Stomach (tissue), 4 donors: ENCODE measurements around the gene AUTS2.

Experiments
- EP300 ChIP-seq: sonication (generic); formaldehyde crosslinking; IDR thresholded peaks from one replicate; pipeline ENCODE4 v1.6.1; 2017; ENCODE audit warnings: antibody characterized with exemption
- POLR2A ChIP-seq, 4 donors: fragments of 450-650 bp; IDR thresholded peaks; one replicate each; pipeline ENCODE4 v1.6.1; 2016; ENCODE audit warnings: antibody characterized with exemption in 4 of 4, control low read depth in 2 of 4, mild to moderate bottlenecking in 1 of 4, moderate library complexity in 1 of 4
- POLR2AphosphoS5 ChIP-seq, 3 donors: sonication (generic); formaldehyde crosslinking; IDR thresholded peaks; one replicate each; pipeline ENCODE4 v1.6.1; 2016; ENCODE audit warnings: antibody characterized with exemption in 3 of 3
- TF ChIP-seq, protein P1 (sequence below), 7 experiments: fragments of 450-650 bp in 4 of 7; fragments of 200-600 bp in 3 of 7; sonication (generic) in 3 of 7; IDR thresholded peaks; one replicate each; pipeline ENCODE4 v1.5.1; 2016 to 2019; ENCODE audit warnings: antibody characterized with exemption in 7 of 7, control low read depth in 2 of 7, mild to moderate bottlenecking in 1 of 7

DNA sequence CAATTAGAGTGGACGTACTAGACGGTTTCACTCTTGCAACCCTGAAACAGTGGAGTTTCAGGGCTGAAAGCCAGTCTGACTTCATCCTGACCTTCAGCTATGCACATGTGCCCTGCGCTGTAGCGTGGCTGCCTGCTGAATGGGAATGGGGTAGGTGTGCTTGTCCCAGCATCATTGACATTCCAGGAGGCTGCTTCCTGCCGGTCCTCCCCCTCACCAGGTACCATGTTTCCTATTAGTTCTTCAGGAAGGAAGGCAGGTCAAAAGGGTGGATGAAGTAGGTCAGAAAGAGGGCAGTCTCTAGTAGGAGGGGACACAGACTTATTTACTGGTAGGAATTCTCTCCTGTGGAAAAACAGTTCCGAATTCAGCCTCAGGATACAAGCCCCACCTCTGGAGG lies 981.9 kb downstream of the AUTS2 start:
- TF ChIP-seq, protein P1, sequence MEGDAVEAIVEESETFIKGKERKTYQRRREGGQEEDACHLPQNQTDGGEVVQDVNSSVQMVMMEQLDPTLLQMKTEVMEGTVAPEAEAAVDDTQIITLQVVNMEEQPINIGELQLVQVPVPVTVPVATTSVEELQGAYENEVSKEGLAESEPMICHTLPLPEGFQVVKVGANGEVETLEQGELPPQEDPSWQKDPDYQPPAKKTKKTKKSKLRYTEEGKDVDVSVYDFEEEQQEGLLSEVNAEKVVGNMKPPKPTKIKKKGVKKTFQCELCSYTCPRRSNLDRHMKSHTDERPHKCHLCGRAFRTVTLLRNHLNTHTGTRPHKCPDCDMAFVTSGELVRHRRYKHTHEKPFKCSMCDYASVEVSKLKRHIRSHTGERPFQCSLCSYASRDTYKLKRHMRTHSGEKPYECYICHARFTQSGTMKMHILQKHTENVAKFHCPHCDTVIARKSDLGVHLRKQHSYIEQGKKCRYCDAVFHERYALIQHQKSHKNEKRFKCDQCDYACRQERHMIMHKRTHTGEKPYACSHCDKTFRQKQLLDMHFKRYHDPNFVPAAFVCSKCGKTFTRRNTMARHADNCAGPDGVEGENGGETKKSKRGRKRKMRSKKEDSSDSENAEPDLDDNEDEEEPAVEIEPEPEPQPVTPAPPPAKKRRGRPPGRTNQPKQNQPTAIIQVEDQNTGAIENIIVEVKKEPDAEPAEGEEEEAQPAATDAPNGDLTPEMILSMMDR (IDR thresholded peaks at IDR 0.05) = no peak
- TF ChIP-seq POLR2AphosphoS5 (IDR thresholded peaks at IDR 0.05) (no peak), POLR2A (IDR thresholded peaks at IDR 0.05) (no peak), EP300 (no peak)
